Inflammatory macrophage treated with lipopolysaccharide for 1 hour (primary cell): ENCODE measurements around the gene TRUB2.
"Not testable (repeated sequence)": the region's sequence is repeated elsewhere in the genome, so short reads cannot be mapped to it uniquely, and the experiment has no call there.

Source experiments
- DNase-seq, 2 donors: peaks; one replicate each; pipeline ENCODE4 v3.0.0-alpha.2; 2020 to 2022

The TRUB2 gene

DNA sequence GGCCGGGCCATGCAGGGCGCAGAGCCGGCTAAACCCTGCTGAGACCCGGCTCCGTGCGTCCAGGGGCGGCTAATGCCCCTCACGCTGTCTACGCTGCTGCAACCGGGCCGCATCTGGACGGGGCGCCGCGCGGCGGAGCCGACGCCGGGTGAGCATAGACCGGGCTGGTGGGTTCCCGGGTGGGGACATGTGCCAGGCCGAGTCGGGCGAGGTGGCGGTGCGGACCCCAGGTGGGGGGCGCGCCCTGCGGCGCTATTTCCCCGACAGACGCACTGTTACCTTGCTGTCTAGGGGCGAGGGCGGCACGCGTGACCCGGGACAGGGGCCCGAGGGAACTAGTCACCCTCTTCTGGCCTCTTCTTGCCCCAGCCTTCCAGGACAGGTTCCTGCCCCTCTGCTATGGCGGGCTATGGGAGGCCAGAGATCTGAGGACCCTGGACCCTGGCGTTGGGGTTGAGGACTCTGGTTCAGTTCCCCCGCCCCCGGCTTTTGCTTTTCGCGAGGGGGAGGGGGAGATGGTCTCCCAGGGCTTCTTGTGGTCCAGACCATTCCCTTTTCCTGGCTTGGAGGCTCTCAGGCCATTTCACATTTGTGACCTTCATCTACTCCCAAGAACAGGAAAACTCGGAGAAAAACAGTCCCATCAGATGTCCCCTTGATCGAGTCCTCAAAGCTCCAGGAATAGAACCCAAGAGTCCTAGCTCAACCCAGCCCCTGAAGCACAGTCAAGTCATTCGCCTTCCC, 18.6 kb upstream of the TRUB2 start:
- peak in 1 of 2 donors; percentile 6 for DNase-seq

DNA sequence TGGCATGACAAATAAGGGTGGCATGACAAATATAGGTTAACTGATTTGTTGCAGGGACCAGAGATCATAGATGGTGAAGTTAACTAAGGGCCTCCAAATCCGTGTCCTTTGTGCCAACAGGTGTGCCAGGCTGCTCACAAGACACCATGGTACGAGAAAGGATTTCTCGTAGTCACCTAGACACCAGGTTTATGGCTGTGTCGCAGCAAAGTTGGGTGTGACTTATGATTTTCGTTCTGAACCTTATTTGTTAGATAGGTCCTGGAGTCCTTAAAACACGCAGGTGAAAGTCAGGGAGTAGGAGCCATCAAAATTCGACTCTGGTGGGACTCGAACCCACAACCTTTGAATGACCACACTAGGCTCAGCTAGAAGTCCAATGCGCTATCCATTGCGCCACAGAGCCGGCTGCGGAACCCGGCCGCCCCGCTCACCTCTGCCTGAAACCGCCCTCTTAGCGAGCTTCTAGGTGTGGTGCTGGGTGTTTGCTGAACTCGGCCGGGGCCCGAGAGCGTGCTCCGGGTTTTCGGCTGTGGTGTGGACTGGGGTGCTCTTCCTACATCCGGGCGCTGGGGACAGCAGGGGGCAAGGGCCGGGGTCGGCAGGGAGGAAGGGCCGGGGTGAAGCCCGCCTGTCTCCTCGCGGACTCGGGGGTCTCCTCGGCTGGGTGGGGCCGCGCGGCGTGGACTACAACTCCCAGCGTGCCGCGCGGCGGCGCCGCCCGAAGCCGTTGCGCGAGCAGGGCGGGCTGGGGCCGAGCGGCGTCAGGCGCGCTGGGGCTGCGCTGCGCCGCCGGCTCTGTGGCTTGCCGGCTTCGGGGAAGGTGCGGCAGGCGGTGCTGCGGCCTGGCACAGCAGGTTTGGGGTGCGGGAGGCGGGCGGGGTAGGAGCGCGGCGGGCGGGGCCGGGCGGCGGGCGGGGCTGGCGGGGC, 17.8 kb upstream of the TRUB2 start, which contains the start of gene SLC27A4:
TSS of gene SLC27A4 (plus strand) at position 767 of the 930 bp plus-strand sequence. CDS start 2,606 bp downstream, outside the sequence.
- DNase-seq: peak; percentile 62 to 66

DNA sequence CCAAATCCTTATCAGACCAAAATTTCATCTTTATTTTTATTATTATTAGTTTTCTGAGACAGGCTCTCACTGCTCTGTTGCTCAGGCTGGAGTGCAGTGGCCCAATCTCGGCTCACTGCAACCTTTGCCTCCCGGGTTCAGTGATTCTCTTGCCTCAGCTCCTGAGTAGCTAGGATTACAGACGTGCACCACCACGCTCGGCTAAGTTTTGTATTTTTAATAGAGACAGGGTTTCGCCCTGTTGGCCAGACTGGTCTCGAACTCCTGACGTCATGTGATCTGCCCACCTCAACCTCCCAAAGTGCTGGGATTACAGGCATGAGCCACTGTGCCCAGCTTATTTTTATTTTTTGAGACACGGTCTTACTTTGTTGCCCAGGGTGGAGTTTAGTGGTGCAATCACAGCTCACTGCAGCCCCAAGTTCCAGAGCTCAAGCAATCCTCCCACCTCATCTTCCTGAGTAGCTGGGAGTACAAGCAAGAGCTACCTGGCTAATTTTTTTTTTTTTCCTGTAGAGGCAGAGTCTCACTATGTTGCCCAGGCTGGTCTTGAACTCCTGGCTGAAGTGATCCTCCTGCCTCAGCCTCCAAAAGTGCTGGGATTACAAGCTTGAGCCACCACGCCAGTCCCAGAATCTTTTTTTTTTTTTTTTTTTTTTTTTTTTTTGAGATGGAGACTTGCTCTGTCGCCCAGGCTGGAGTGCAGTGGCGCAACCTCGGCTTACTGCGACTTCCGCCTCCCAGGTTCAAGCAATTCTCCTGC, 16.8 kb upstream of the TRUB2 start:
- DNase-seq: not testable (repeated sequence)

DNA sequence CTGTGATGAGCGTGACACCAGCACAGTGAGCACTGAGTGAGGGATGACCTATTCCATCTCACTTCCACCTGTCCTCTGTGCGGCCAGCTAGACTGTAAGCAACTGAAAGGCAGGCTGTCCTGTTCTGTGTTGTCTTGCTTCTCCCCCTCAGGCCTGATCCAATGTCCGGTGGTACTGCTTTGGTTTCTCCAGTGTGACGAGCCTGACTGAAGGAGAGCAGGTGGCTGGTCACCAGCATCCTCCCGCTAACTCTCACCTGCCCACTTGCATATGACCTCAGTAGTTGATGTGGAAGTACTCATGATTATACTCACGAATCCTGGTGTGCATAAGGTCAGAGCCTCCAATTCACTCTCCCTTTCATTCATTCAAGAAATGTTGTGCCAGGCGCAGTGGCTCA, 15.7 kb upstream of the TRUB2 start:
- DNase-seq: no peak

DNA sequence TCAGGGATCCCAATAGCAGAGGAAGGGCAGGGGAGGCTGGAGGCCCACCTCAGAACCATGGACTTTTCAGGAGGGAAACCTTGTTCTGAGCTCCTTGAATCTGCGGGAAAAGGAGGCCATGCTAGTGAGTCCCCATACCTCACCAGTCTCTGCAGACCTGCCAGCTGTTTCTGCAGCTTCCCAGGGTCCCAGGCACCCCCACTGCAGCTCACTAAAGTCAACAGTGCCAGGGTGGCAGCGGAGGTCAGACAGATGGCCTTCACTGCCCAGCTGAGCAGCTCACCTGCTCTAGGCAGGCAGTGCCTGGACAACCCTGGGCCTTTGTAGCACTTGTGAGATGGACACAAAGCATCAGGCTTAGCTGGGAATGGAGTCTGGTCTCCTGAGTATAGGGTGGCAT, 13.7 kb upstream of the TRUB2 start:
- DNase-seq: no peak

DNA sequence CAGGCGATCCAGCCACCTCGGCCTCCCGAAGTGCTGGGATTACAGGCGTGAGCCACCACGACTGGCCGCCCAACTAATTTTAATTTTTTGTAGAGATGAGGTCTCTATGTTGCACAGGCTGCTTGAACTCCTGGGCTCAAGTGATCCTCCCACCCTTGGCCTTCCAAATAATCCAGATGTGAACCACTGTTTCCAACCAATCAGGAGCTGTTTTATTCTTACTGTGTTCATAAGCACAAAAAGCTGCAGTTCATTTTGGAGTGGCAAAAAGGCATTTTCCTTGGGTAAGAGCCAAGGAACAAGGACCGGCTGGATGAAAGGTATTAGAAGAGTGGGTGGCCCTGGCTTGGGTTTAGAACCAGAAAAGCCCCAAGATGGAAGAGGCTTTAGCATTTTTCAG, 12.9 kb upstream of the TRUB2 start:
- DNase-seq: no peak

DNA sequence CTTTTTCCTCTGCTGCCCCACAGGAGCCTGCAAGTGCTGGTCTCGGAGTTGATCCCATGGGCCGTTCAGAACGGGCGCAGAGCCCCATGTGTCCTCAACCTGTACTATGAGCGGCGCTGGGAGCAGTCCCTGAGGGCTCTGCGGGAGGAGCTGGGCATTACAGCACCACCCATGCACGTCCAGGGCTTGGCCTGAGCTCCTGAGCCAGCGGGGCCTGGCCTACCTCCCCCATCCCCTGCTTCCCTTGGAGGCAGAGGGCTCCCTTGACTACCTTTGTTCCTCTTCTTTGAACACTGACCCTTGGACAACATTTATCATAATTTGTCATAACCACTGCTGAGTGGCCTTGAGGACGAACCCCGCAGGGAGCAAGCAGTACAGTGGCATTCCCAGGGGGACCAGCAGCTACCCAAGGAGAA, 11.2 kb upstream of the TRUB2 start:
- no peak for DNase-seq

DNA sequence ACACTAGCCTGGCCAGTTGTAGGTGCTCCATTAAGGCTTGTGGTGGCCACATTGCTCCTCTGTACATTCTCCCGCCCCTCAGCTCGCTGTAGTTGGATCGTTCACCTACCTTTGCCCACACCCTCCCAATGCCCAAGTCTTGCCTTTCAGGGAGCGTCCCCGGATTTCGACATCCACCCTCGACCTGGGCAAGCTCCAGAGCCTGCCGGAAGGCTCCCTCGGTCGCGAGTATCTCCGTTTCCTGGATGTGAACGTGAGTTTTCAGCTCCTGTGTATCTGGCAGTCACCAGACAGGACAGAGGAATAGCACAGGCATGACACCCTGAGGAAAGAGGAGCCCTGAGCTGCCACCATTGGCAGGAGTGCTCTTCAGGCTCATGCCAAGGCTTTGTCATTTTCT, 3.4 kb upstream of the TRUB2 start:
- no peak for DNase-seq

DNA sequence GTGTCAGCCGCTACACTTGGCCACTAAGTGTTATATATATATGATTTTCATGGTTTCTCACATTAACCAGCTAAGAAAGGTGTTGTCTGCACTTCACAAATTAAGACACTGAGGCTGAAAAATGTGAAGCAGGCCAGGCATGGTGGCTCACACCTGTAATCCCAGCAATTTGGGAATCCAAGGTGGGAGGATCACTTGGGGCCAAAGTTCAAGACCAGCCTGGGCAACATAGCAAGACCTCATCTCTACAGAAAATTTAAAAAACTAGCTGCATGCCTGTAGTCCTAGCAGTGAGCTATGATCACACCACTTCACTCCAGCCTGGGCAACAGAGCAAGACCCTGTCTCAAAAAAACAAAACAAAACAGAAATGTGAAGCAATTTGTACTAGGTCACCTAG, 2.2 kb upstream of the TRUB2 start:
- DNase-seq: no peak

DNA sequence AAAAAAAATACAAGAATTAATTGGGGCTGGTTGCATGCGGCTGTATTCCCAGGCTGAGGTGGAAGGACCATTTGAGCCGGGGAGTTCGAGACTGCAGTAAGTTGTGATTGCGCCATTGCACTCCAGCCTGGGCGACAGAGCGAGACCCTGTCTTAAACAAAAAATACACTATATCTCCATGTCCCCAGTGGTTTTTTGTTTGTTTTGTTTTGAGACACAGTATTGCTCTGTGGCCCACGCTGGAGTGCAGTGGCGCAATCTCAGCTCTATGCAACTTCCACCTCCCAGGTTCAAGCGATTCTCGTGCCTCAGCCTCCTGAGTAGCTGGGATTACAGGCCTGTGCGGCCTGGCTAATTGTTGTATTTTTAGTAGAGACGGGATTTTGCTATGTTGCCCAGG, 1.5 kb upstream of the TRUB2 start:
- DNase-seq: peak; percentile 12 to 23

DNA sequence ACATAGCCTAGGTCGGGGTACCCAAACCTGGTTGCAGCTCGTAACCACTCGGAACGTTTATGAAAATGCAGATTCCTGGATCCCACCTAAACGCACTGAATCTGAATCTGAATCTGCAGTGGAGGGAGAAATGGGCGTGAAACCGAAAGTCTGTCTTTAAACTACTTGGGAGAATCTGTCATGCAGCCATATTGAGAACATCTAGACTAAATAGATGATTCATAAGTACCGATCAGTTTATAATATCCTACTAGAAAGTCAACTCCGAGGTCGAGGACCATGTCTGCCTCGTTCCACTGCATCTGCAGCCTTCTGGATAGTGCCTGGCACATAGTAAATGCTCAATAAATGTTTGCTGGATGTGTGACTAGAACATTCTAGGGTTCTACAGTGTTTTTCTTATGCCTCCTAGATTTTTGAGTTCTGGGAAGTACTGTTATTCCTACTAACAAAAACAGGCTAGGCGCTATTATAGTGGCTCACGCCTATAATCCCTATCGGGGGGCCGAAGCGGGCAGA, 1.0 kb upstream of the TRUB2 start:
- no peak for DNase-seq

DNA sequence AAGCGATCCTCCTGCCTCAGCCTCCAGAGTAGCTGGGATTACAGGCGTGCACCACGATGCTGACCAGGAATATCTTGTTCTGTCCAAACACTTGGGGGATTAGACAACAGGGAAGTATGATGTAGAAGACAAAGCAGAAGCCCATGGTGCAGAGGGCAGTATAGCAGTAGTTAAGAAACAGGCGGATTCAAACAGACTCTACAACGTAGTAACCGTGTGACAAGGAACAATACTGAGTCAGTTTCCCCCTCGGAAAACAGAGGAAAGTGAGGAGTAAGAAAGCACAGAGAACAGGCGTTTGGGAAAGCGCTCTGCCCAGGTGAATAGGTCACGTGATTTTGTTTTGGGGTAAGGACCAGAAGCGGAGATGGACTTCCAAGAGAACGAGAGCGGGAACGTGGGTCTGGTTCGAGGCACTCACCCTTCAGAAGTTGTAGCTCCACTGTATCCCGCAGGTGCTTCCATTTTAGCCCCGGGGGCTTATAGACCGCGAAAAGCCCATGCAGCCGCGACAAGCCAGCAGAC, 306 bp downstream of the TRUB2 start:
- no peak for DNase-seq

DNA sequence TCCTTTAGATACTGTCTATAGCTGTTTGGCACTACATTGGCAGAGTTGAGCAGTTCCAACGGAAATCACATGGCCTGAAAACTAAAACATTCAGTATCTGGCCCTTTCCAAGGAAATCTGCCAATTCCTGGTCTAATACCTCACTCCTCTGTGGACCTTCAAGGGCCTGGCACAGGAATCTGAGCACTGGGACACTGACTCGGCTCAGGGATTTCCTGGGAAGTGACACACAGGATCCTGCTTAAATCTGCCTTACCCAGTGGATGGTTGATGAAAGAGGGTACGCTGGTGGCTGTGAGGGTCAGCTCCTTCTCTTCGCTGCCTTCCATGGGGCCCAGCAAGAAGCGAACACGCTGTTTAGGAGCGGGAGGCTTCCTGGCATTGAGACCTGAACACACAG, 904 bp downstream of the TRUB2 start:
- DNase-seq: no peak

DNA sequence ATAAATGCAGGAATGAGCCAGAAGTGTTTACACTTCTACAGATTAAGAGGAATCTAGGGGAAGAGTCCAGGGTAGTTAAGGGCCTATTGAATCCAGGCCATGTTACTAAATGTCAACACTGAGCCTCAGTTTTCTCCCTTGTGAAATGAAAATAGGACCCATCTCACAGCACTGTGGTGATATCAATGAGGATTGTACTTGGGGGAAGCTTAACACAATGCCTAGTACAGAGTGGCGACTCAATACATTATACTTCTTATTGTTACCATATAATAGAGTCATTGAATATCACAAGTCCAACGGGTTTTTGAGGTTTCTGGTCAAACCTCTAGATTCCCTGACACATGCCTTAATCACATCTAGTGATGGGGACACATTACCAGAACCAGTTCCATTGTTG, 4.6 kb downstream of the TRUB2 start:
- DNase-seq: no peak

DNA sequence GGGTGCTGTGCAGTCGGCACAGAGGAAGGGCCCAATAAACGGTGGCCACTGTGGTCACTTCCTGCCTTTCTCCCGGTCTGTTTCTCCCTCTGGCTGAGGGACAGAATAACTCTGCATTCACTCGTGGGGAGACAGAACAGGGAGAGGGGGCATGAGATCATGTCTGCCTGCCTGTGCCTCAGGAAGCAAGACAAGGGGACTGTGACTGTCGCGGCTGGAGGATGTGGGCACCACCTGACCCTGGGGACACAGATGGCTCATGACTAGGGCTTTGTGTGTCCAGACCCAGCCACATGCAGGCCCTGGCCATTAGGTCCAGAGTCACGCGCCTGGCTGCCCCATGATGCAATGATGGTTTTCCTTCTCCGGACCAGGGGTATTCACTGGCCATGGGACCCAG, 5.8 kb downstream of the TRUB2 start:
- no peak for DNase-seq

DNA sequence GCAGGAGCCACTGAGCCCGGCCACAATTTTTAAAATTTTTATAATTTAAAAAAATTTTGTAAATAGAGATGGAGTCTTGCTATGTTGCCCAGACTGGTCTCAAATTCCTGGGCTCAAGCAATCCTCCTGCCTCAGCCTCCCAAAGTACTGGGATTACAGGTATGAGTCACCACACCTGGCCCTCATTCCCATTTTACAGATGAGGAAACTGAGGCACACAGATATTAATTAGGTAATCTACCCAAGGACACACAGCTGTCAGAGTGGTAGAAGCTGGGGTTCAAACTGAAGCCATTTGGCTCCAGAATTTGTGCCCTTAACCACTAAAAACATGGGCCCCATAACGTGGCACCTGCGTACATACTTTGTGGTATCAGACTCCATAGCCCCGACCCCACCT, 7.5 kb downstream of the TRUB2 start:
- no peak for DNase-seq

DNA sequence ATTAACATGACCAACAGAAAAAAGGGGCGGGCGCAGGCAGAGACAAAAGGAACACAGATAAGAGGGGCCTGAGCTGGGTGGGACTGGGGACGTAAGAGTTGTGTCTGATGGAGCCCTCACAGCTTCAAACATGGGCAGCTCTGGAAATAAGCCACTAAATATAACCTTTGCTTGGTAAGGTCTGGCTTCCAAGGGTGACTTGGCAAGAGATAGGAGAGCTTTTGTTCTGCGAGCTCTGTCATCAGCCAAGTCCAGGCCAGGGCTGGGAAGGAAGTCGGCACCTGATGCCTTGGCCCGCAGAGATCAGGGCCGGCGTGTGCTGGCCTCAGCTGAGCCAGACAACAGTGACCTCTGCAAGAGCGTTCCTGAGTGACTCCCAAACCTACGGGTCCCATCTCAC, 11.8 kb downstream of the TRUB2 start:
- DNase-seq: no peak

DNA sequence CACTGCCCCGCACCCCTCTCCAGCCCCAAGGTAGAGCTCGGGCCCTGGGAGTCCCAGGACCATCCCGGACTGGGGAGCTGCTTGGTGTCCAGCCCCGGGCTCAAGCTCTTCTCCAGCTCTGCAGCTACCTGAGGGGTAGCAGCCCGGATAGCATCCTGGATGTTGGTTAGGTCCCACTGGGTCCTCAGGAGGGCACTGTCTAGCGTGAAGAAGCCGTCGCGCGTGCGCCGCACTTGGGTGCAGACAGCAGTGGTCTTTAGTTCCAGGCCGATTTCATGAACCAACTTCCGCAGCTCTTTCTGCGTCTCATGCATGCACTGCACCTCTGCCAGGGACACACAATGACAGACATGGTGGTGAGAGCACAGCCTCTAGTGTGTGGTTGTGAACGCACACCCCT, 12.7 kb downstream of the TRUB2 start:
- DNase-seq: no peak

DNA sequence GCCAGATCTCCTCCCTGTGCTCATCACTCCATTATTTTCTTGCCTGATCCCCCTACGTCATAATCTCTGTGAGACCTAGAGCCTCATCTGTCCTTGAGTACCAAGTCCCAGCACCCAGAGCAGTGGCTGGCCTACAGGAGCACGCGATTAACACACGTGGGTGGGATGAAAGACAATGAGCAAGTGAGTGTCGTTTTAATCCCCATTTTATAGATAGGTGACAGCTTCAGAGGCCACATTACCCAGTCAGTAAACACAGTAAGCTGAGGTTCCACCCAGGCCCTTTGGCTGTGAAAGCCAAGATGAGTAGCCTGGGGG, 17.3 kb downstream of the TRUB2 start:
- no peak for DNase-seq

DNA sequence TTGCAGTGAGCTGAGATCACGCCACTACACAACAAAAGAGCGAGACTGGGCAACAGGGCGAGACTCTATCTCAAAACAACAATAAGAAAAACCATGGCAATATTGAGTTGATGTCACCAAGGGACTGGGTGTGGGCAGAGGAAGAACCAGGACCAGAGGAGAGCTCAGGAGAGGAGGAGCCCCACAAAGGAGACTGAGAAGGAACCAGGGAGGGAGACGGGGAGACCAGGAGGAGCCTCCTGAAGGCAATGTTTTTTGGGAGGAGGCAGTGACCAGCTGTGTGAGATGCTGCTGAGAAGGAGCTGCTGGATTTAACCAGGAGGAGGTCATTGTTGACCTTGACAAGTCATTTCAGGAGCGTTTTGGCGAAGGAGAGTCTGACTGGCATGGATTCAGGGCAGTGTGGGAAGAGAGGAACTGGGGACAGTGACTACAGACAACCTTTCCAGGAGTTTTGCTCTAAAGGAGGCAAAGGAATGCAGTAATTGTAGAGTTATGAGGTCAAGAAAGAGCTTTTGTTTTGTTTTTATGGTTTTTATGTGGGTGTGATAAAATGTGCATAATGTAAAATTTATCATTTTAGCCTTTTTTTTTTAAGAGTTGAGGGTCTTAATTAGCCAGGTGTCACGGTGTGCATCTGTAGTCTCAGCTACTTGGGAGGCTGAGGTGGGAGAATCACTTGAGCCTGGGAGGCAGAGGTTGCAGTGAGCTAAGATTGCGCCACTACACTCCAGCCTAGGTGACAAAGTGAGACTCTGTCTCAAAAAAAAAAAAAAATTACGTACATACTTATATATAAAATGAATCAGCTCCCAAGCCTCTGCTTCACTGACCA, 17.9 kb downstream of the TRUB2 start:
- DNase-seq: no peak

DNA sequence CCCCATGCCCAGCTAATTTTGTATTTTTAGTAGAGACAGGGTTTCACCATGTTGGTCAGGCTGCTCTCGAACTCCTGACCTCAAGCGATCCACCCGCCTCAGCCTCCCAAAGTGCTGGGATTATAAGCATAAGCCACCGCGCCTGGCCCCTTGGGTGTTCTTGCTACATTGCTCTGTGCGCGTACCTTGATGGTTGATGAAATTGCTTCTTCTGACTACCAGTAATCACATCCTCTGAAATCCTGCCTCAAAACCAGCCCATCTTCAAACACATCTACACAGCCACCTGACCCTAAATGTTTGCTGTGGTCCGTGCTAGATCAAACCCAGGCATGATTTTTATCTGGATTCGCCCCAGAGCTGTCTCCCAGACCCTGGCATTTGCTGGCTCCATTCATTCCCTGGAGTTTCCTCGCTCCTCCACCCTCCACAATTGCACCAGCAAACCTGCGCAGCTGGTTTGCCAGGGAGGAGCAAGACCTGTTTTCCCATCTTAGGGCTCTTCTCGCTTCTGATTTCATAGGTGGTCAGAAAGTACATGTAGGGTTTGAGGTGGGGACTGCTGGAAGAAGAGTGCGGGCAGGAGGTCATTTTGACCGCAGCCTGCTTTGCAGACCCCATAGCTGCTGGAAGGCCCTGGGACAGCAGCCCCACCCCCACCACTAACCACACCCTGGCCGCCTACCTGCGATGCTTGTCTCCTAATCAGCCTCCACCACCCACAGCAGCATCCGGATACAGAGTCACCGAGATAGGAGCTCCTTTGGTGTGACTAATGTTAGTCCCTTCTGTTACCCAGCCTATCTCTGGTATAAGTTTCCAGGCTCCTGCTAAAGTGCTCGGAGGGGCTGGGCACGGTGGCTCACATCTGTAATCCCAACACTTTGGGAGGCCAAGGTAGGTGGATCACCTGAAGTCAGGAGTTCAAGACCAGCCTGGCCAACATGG, 23.4 kb downstream of the TRUB2 start:
- DNase-seq: no peak
